Chondrocyte (in vitro differentiated cells): ENCODE measurements around the gene SERHL2. TPM values are rescaled to one million over a fixed set of nuclear protein-coding genes. Genes with fewer than 3 reads are reported as not detected.
"Not testable (repeated sequence)": the region's sequence is repeated elsewhere in the genome, so short reads cannot be mapped to it uniquely, and the experiment has no call there.

Source experiments
- DNase-seq: peaks from one replicate; pipeline ENCODE4 v3.0.0; 2021; ENCODE audit warnings: mixed read lengths, low spot score
- H3K27ac Mint-ChIP-seq: one replicate; pipeline ENCODE4 v1.8.0; 2021; ENCODE audit warnings: mild to moderate bottlenecking, moderate library complexity, mixed read lengths; ENCODE audit not compliant: unreplicated experiment
- H3K27me3 Mint-ChIP-seq: 2 replicates; pipeline ENCODE4 v1.8.0; 2021; ENCODE audit warnings: low read depth, mixed read lengths
- H3K36me3 Mint-ChIP-seq: 2 replicates; pipeline ENCODE4 v1.8.0; 2021; ENCODE audit warnings: low read depth, mixed read lengths
- H3K4me1 Mint-ChIP-seq: 2 replicates; pipeline ENCODE4 v1.8.0; 2021; ENCODE audit warnings: low read depth, mild to moderate bottlenecking, mixed read lengths
- H3K4me3 Mint-ChIP-seq: one replicate; pipeline ENCODE4 v1.8.0; 2021; ENCODE audit warnings: mild to moderate bottlenecking, moderate library complexity, mixed read lengths; ENCODE audit not compliant: unreplicated experiment
- H3K9me3 Mint-ChIP-seq: 2 replicates; pipeline ENCODE4 v1.8.0; 2021; ENCODE audit warnings: low read depth, mixed read lengths
- CTCF ChIP-seq: fragments of 200-600 bp; sonication (generic); IDR thresholded peaks from 2 replicates; pipeline ENCODE4 v1.5.0; 2021; ENCODE audit warnings: antibody characterized with exemption, mild to moderate bottlenecking, moderate library complexity
- total RNA-seq: library from RNA; stranded (reverse); gene quantifications from 3 replicates; pipeline ENCODE4 v1.2.1, GENCODE V29; 2021

The SERHL2 gene
- total RNA-seq, 1 donor from 2014 or later = 3.5 TPM

GRCh38 chr22:42560781-42561180 is 7.0 kb downstream of the SERHL2 start:
- DNase-seq = no peak
- H3K27me3 Mint-ChIP-seq = no peaks in the 10 kb centered on the region
- H3K4me1 Mint-ChIP-seq = no peaks in the 10 kb centered on the region
- H3K36me3 Mint-ChIP-seq = no peaks in the 10 kb centered on the region
- H3K27ac Mint-ChIP-seq = no peak overlapping the region
- peak; percentile 72 for TF ChIP-seq CTCF
- no peaks in the 10 kb centered on the region for H3K9me3 Mint-ChIP-seq
- no peak overlapping the region for H3K4me3 Mint-ChIP-seq

- no peak for DNase-seq
- H3K27me3 Mint-ChIP-seq = no peaks in the 10 kb centered on the region
- H3K36me3 Mint-ChIP-seq = no peaks in the 10 kb centered on the region
- no peak overlapping the region for H3K27ac Mint-ChIP-seq
- H3K9me3 Mint-ChIP-seq = no peaks in the 10 kb centered on the region
- no peak overlapping the region for H3K4me3 Mint-ChIP-seq
- no peak for TF ChIP-seq CTCF
- H3K4me1 Mint-ChIP-seq = no peaks in the 10 kb centered on the region
Observed at GRCh38 chr22:42561856-42562255, 8.1 kb downstream of the SERHL2 start.

- DNase-seq = no peak
- no peaks in the 10 kb centered on the region for H3K9me3 Mint-ChIP-seq
- no peak overlapping the region for H3K4me3 Mint-ChIP-seq
- H3K4me1 Mint-ChIP-seq = no peaks in the 10 kb centered on the region
- no peak overlapping the region for H3K27ac Mint-ChIP-seq
- no peaks in the 10 kb centered on the region for H3K27me3 Mint-ChIP-seq
- TF ChIP-seq CTCF = no peak
- no peaks in the 10 kb centered on the region for H3K36me3 Mint-ChIP-seq
Observed at GRCh38 chr22:42562279-42562678, 8.5 kb downstream of the SERHL2 start.

- Mint-ChIP-seq H3K4me1 (no peaks in the 10 kb centered on the region), H3K9me3 (no peaks in the 10 kb centered on the region), H3K27ac (no peak overlapping the region), H3K36me3 (no peaks in the 10 kb centered on the region), H3K27me3 (no peaks in the 10 kb centered on the region), H3K4me3 (no peak overlapping the region)
- no peak for DNase-seq
- TF ChIP-seq CTCF = no peak
Observed at GRCh38 chr22:42562684-42563083, 8.9 kb downstream of the SERHL2 start.

GRCh38 chr22:42563943-42564342 is 10.2 kb downstream of the SERHL2 start:
- not testable (repeated sequence) for H3K27me3 Mint-ChIP-seq, H3K4me1 Mint-ChIP-seq, DNase-seq, H3K4me3 Mint-ChIP-seq, H3K27ac Mint-ChIP-seq, H3K9me3 Mint-ChIP-seq, H3K36me3 Mint-ChIP-seq

GRCh38 chr22:42564699-42565098 is 10.9 kb downstream of the SERHL2 start:
- no peak for DNase-seq
- no peaks in the 10 kb centered on the region for H3K36me3 Mint-ChIP-seq
- TF ChIP-seq CTCF = no peak
- no peaks in the 10 kb centered on the region for H3K9me3 Mint-ChIP-seq
- H3K27me3 Mint-ChIP-seq = no peaks in the 10 kb centered on the region
- no peak overlapping the region for H3K4me3 Mint-ChIP-seq
- H3K4me1 Mint-ChIP-seq = no peaks in the 10 kb centered on the region
- no peak overlapping the region for H3K27ac Mint-ChIP-seq
